ENCODE results near the gene GIMAP2. TPM values are rescaled to one million over a fixed set of nuclear protein-coding genes. Genes with fewer than 3 reads are reported as not detected.

The GIMAP2 gene
- total and polyA plus RNA-seq, 9 of the 15 experiments (the other 6 are each of a cell fraction or from before 2014, with no cell fraction given) = 0.37 to 1.8 (median 1.2) TPM

DNA sequence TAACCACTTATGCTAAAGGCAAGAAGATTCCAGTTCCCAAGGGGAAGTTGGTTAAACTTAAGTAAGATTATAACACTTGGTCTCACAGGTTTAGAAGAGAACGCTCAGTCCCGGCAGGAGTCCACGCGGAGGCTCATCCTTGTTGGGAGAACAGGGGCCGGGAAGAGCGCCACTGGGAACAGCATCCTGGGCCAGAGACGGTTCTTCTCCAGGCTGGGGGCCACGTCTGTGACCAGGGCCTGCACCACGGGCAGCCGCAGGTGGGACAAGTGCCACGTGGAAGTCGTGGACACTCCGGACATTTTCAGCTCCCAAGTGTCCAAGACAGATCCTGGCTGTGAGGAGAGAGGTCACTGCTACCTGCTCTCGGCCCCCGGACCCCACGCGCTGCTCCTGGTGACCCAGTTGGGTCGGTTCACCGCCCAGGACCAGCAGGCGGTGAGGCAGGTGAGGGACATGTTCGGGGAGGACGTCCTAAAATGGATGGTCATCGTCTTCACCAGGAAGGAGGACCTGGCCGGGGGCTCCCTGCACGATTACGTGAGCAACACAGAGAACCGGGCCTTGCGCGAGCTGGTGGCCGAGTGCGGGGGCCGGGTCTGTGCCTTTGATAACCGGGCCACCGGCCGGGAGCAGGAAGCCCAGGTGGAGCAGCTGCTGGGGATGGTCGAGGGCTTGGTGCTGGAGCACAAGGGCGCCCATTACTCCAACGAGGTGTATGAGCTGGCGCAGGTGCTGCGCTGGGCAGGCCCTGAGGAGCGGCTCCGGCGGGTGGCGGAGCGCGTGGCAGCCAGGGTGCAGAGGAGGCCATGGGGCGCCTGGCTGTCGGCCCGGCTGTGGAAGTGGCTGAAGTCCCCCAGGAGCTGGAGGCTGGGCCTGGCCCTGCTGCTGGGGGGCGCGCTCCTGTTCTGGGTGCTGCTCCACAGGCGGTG is 34.7 kb downstream of the GIMAP2 start:
- H3K9me1 ChIP-seq (ENCODE audit: control insufficient read depth, insufficient read depth, low read length) = no peaks in the 10 kb centered on the region
- FAIRE-seq (no peak), ATAC-seq (peak; percentile 52; the same call in 2 of the 3 replicates), DNase-seq (ENCODE audit: extremely low read depth in 1 of 4, low spot score in 3 of 4) (no peak)
- intact Hi-C loops (cut with micrococcal nuclease) = no loop called here
- H3K36me3 ChIP-seq (ENCODE audit: control insufficient read depth, insufficient read depth, low read length) = no peaks in the 10 kb centered on the region
- no peaks in the 10 kb centered on the region for H3K79me2 ChIP-seq (ENCODE audit: control insufficient read depth, insufficient read depth, low read length)
- H2AFZ ChIP-seq (ENCODE audit: low read depth, low read length) = no peak overlapping the region
- ChIA-PET POLR2A (interaction anchor here (0.7 kb wide), 1 partner anchor 13 kb away, joined by 4 read pairs; no protein-coding TSS in a partner anchor), CTCF (ENCODE audit: low intra/inter-chr PET ratio) (no interaction called here)
- H3K4me2 ChIP-seq (ENCODE audit: insufficient read depth, low read length) = no peak overlapping the region
- in situ Hi-C loops (cut with MboI) = no loop called here
- H3K27me3 ChIP-seq (ENCODE audit: control insufficient read depth in 2 of 2, insufficient read depth in 2 of 2, low read length in 2 of 2) = peaks cover 38 to 48% of the 10 kb centered on the region in 2 experiments
- no peak overlapping the region for H3K9ac ChIP-seq (ENCODE audit: insufficient read depth in 1 of 2, low read depth in 2 of 2, low read length in 2 of 2)
- 2% methylated on average over 52 of the region's 52 CpGs for WGBS (ENCODE audit: insufficient coverage, low coverage, missing lambda C conversion rate)
- H3K4me3 ChIP-seq = no peak overlapping the region
- peaks cover 0 to 8% of the 10 kb centered on the region in 2 experiments; a peak in 1 of 5 replicates for H3K4me1 ChIP-seq (replicated peaks in 1 of 2; ENCODE audit: control insufficient read depth in 2 of 2, insufficient read depth in 2 of 2, low read length in 2 of 2)
- H3K27ac ChIP-seq (ENCODE audit: extremely low read depth, low read depth, low read length) = no peak overlapping the region
- no peaks in the 10 kb centered on the region for H4K20me1 ChIP-seq (replicated peaks; ENCODE audit: control insufficient read depth, insufficient read depth, low read length)
- no peaks in the 10 kb centered on the region for H3K9me3 ChIP-seq (replicated peaks; ENCODE audit: control insufficient read depth, insufficient read depth, low read depth, low read length)
- BruUV-seq (replicated peaks) = no TSS peak
- TF ChIP-seq, protein P1, sequence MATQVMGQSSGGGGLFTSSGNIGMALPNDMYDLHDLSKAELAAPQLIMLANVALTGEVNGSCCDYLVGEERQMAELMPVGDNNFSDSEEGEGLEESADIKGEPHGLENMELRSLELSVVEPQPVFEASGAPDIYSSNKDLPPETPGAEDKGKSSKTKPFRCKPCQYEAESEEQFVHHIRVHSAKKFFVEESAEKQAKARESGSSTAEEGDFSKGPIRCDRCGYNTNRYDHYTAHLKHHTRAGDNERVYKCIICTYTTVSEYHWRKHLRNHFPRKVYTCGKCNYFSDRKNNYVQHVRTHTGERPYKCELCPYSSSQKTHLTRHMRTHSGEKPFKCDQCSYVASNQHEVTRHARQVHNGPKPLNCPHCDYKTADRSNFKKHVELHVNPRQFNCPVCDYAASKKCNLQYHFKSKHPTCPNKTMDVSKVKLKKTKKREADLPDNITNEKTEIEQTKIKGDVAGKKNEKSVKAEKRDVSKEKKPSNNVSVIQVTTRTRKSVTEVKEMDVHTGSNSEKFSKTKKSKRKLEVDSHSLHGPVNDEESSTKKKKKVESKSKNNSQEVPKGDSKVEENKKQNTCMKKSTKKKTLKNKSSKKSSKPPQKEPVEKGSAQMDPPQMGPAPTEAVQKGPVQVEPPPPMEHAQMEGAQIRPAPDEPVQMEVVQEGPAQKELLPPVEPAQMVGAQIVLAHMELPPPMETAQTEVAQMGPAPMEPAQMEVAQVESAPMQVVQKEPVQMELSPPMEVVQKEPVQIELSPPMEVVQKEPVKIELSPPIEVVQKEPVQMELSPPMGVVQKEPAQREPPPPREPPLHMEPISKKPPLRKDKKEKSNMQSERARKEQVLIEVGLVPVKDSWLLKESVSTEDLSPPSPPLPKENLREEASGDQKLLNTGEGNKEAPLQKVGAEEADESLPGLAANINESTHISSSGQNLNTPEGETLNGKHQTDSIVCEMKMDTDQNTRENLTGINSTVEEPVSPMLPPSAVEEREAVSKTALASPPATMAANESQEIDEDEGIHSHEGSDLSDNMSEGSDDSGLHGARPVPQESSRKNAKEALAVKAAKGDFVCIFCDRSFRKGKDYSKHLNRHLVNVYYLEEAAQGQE (IDR thresholded peaks at IDR 0.05; ENCODE audit: borderline replicate concordance) = no peak
- TF ChIP-seq, protein P1 (CRISPR knock-in tag; IDR thresholded peaks at IDR 0.05; ENCODE audit: low read depth) = no peak
- TF ChIP-seq, protein P2, sequence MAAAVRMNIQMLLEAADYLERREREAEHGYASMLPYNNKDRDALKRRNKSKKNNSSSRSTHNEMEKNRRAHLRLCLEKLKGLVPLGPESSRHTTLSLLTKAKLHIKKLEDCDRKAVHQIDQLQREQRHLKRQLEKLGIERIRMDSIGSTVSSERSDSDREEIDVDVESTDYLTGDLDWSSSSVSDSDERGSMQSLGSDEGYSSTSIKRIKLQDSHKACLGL (CRISPR knock-in tag; IDR thresholded peaks at IDR 0.05; ENCODE audit: borderline replicate concordance, poor library complexity, severe bottlenecking) = no peak
- TF ChIP-seq RBM14 (IDR thresholded peaks at IDR 0.05; ENCODE audit: borderline replicate concordance, insufficient read depth, low read depth, low read length) (peak; percentile 66; the same call in 1 of the 2 replicates), SP2 (IDR thresholded peaks at IDR 0.05; ENCODE audit: extremely low read depth, low read depth, low read length, poor library complexity, severe bottlenecking) (no peak), ESRRA (IDR thresholded peaks at IDR 0.05; ENCODE audit: borderline replicate concordance, low read depth) (no peak), TGIF2 (CRISPR knock-in tag; IDR thresholded peaks at IDR 0.05) (no peak), CEBPG (CRISPR knock-in tag; IDR thresholded peaks at IDR 0.05) (no peak), CEBPG (tag; conservative IDR thresholded peaks at IDR 0.05 in 1 of 2, IDR thresholded peaks at IDR 0.05 in 1 of 2) (no peak), SAP30 (IDR thresholded peaks at IDR 0.05; ENCODE audit: borderline replicate concordance, insufficient read depth, low read depth, low read length, poor library complexity, severe bottlenecking) (no peak), STAT5A (IDR thresholded peaks at IDR 0.05; ENCODE audit: borderline replicate concordance, low read length) (no peak)

Data from K562 (cell line).